Astrocyte (in vitro differentiated cells and primary cell): ENCODE measurements around the gene CDH19. TPM values are rescaled to one million over a fixed set of nuclear protein-coding genes. Genes with fewer than 3 reads are reported as not detected.
A peak's percentile ranks its signal among the peaks of the same experiment; 100 is the strongest.

ENCODE experiments used
- DNase-seq: peaks from one replicate; pipeline ENCODE4 v3.0.0-alpha.2; 2010; ENCODE audit warnings: low read depth
- FAIRE-seq: peaks from 2 replicates; lab custom pipeline; 2011; peaks lifted over from hg19 to GRCh38; lab: Jason Lieb, UNC
- H2AFZ ChIP-seq: 2 replicates; pipeline ENCODE4 v1.6.0; 2012; ENCODE audit warnings: low read depth, low read length, inconsistent platforms
- H3K27ac ChIP-seq: 2 replicates; pipeline ENCODE4 v1.5.1; 2011; ENCODE audit warnings: low read depth, low read length, inconsistent platforms
- H3K27me3 ChIP-seq: 2 replicates; pipeline ENCODE4 v1.6.0; 2011; ENCODE audit warnings: low read length, inconsistent platforms; ENCODE audit not compliant: insufficient read depth
- H3K36me3 ChIP-seq: 2 replicates; pipeline ENCODE4 v1.5.1; 2011; ENCODE audit warnings: low read length, inconsistent platforms; ENCODE audit not compliant: insufficient read depth
- H3K4me1 ChIP-seq: 2 replicates; pipeline ENCODE4 v1.5.1; 2011; ENCODE audit warnings: low read length, inconsistent platforms; ENCODE audit not compliant: insufficient read depth
- H3K4me2 ChIP-seq: 2 replicates; pipeline ENCODE4 v1.6.0; 2012; ENCODE audit warnings: low read length, inconsistent platforms
- H3K4me3 ChIP-seq: 2 replicates; pipeline ENCODE4 v1.5.1; 2011; ENCODE audit warnings: low read depth, mild to moderate bottlenecking, low read length, inconsistent platforms; ENCODE audit not compliant: insufficient read depth
- H3K79me2 ChIP-seq: 2 replicates; pipeline ENCODE4 v1.6.0; 2012; ENCODE audit warnings: mild to moderate bottlenecking, low read length, inconsistent platforms; ENCODE audit not compliant: insufficient read depth
- H3K9ac ChIP-seq: 2 replicates; pipeline ENCODE4 v1.6.0; 2012; ENCODE audit warnings: mild to moderate bottlenecking, low read length, inconsistent platforms
- H3K9me3 ChIP-seq: 2 replicates; pipeline ENCODE4 v1.5.1; 2012; ENCODE audit warnings: low read depth, mild to moderate bottlenecking, low read length, inconsistent platforms; ENCODE audit not compliant: insufficient read depth
- H4K20me1 ChIP-seq: 2 replicates; pipeline ENCODE4 v1.6.0; 2012; ENCODE audit warnings: low read length, inconsistent platforms; ENCODE audit not compliant: insufficient read depth
- H3K27ac Mint-ChIP-seq: one replicate; pipeline ENCODE4 v1.8.0; 2021; ENCODE audit warnings: mild to moderate bottlenecking, mixed read lengths; ENCODE audit not compliant: unreplicated experiment
- H3K27me3 Mint-ChIP-seq: one replicate; pipeline ENCODE4 v1.8.0; 2021; ENCODE audit warnings: low read depth, mixed read lengths; ENCODE audit not compliant: unreplicated experiment
- H3K36me3 Mint-ChIP-seq: one replicate; pipeline ENCODE4 v1.8.0; 2021; ENCODE audit warnings: low read depth, mixed read lengths; ENCODE audit not compliant: unreplicated experiment
- H3K4me1 Mint-ChIP-seq: one replicate; pipeline ENCODE4 v1.8.0; 2021; ENCODE audit warnings: low read depth, mixed read lengths; ENCODE audit not compliant: unreplicated experiment
- H3K4me3 Mint-ChIP-seq: one replicate; pipeline ENCODE4 v1.8.0; 2021; ENCODE audit warnings: mild to moderate bottlenecking, moderate library complexity, mixed read lengths; ENCODE audit not compliant: unreplicated experiment
- H3K9me3 Mint-ChIP-seq: one replicate; pipeline ENCODE4 v1.8.0; 2021; ENCODE audit warnings: mild to moderate bottlenecking, mixed read lengths; ENCODE audit not compliant: unreplicated experiment
- CTCF ChIP-seq: IDR thresholded peaks from 2 replicates; pipeline ENCODE4 v1.5.1; 2011; ENCODE audit warnings: low read depth, mild to moderate bottlenecking, inconsistent platforms, low read length, moderate library complexity; ENCODE audit not compliant: insufficient read depth
- EZH2 ChIP-seq: IDR thresholded peaks from 2 replicates; pipeline ENCODE4 v1.6.1; 2012; ENCODE audit warnings: mild to moderate bottlenecking, low read length, inconsistent platforms; ENCODE audit not compliant: insufficient read depth
- total RNA-seq: library from RNA; stranded (reverse); gene quantifications from 2 replicates; pipeline ENCODE4 v1.2.1, GENCODE V29; 2021

Gene CDH19
- total RNA-seq, 1 donor from 2014 or later = not detected

- peaks cover 13% of the 10 kb centered on the region for H3K4me1 Mint-ChIP-seq
- DNase-seq (peak; percentile 11), FAIRE-seq (no peak)
- Histone ChIP-seq H3K36me3 (no peaks in the 10 kb centered on the region), H3K9ac (no peak overlapping the region), H3K4me1 (no peaks in the 10 kb centered on the region), H2AFZ (no peak overlapping the region), H3K27me3 (no peaks in the 10 kb centered on the region), H3K4me3 (no peak overlapping the region), H3K27ac (no peak overlapping the region), H4K20me1 (no peaks in the 10 kb centered on the region), H3K9me3 (no peaks in the 10 kb centered on the region), H3K4me2 (no peak overlapping the region), H3K79me2 (no peaks in the 10 kb centered on the region)
- no peaks in the 10 kb centered on the region for H3K27me3 Mint-ChIP-seq
- TF ChIP-seq EZH2 = no peak
- TF ChIP-seq CTCF = no peak
- H3K27ac Mint-ChIP-seq = peak overlapping the region; percentile 28
- no peaks in the 10 kb centered on the region for H3K9me3 Mint-ChIP-seq
- H3K4me3 Mint-ChIP-seq = no peak overlapping the region
- no peaks in the 10 kb centered on the region for H3K36me3 Mint-ChIP-seq
Observed at GRCh38 chr18:66632756-66633155, 28.9 kb upstream of the CDH19 start.

GRCh38 chr18:66630831-66631230, 26.9 kb upstream of the CDH19 start:
- DNase-seq = no peak
- Histone ChIP-seq H2AFZ (no peak overlapping the region), H3K4me2 (no peak overlapping the region), H3K4me3 (no peak overlapping the region), H3K27me3 (no peaks in the 10 kb centered on the region), H3K9ac (no peak overlapping the region), H4K20me1 (no peaks in the 10 kb centered on the region), H3K4me1 (no peaks in the 10 kb centered on the region), H3K27ac (no peak overlapping the region), H3K79me2 (no peaks in the 10 kb centered on the region), H3K36me3 (no peaks in the 10 kb centered on the region), H3K9me3 (no peaks in the 10 kb centered on the region)
- no peak for FAIRE-seq
- Mint-ChIP-seq H3K9me3 (no peaks in the 10 kb centered on the region), H3K27me3 (no peaks in the 10 kb centered on the region), H3K27ac (no peak overlapping the region), H3K36me3 (no peaks in the 10 kb centered on the region), H3K4me3 (no peak overlapping the region), H3K4me1 (peaks cover 13% of the 10 kb centered on the region)
- no peak for TF ChIP-seq EZH2
- no peak for TF ChIP-seq CTCF

GRCh38 chr18:66623821-66624220, 19.9 kb upstream of the CDH19 start:
- TF ChIP-seq EZH2 (no peak), CTCF (no peak)
- Histone ChIP-seq H3K36me3 (no peaks in the 10 kb centered on the region), H3K9ac (no peak overlapping the region), H3K27ac (no peak overlapping the region), H3K4me1 (no peaks in the 10 kb centered on the region), H3K79me2 (no peaks in the 10 kb centered on the region), H4K20me1 (no peaks in the 10 kb centered on the region), H3K4me3 (no peak overlapping the region), H2AFZ (no peak overlapping the region), H3K27me3 (no peaks in the 10 kb centered on the region), H3K9me3 (no peaks in the 10 kb centered on the region), H3K4me2 (no peak overlapping the region)
- Mint-ChIP-seq H3K27me3 (no peaks in the 10 kb centered on the region), H3K36me3 (no peaks in the 10 kb centered on the region), H3K9me3 (no peaks in the 10 kb centered on the region), H3K27ac (no peak overlapping the region), H3K4me1 (no peaks in the 10 kb centered on the region), H3K4me3 (no peak overlapping the region)
- no peak for DNase-seq
- FAIRE-seq = no peak
